HG02840 (cell line): ENCODE data around the gene ZNF444.
"Not testable (repeated sequence)": the region's sequence is repeated elsewhere in the genome, so short reads cannot be mapped to it uniquely, and the experiment has no call there.

ENCODE experiments used
- ATAC-seq: cut with Tn5 transposase; IDR thresholded peaks from one replicate; pipeline ENCODE4 v1.9.1; 2021; ENCODE audit warnings: mild to moderate bottlenecking, moderate library complexity, moderate number of reproducible peaks; ENCODE audit not compliant: unreplicated experiment, low FRiP score

ZNF444 gene

GRCh38 chr19:56144376-56144775 lies 3.3 kb downstream of the ZNF444 start:
- ATAC-seq = no peak

GRCh38 chr19:56144831-56145230 lies 3.7 kb downstream of the ZNF444 start:
- ATAC-seq = no peak

- ATAC-seq = no peak
Measured at GRCh38 chr19:56145698-56146097, 4.6 kb downstream of the ZNF444 start.

GRCh38 chr19:56146904-56147303 lies 5.8 kb downstream of the ZNF444 start:
- no peak for ATAC-seq

- no peak for ATAC-seq
Measured at GRCh38 chr19:56147307-56147706, 6.2 kb downstream of the ZNF444 start.

- ATAC-seq = no peak
Measured at GRCh38 chr19:56148096-56148495, 7.0 kb downstream of the ZNF444 start.

GRCh38 chr19:56148955-56149655 lies 8.0 kb downstream of the ZNF444 start:
- not testable (repeated sequence) for ATAC-seq

- ATAC-seq = no peak
Measured at GRCh38 chr19:56149656-56150038, 8.6 kb downstream of the ZNF444 start.

GRCh38 chr19:56150358-56150757 lies 9.3 kb downstream of the ZNF444 start:
- ATAC-seq = no peak

GRCh38 chr19:56152644-56153043 lies 11.6 kb downstream of the ZNF444 start:
- ATAC-seq = no peak

GRCh38 chr19:56153507-56153906 lies 12.4 kb downstream of the ZNF444 start:
- no peak for ATAC-seq

- ATAC-seq = no peak
Measured at GRCh38 chr19:56155124-56155687, 14.1 kb downstream of the ZNF444 start.

- no peak for ATAC-seq
Measured at GRCh38 chr19:56156768-56157167, 15.7 kb downstream of the ZNF444 start.

- ATAC-seq = no peak
Measured at GRCh38 chr19:56158170-56158757, 17.2 kb downstream of the ZNF444 start.

GRCh38 chr19:56159009-56159559 lies 18.0 kb downstream of the ZNF444 start:
- no peak for ATAC-seq

GRCh38 chr19:56159622-56160271 lies 18.7 kb downstream of the ZNF444 start:
- ATAC-seq = no peak

- ATAC-seq = no peak
Measured at GRCh38 chr19:56161534-56161933, 20.4 kb downstream of the ZNF444 start.

GRCh38 chr19:56162258-56162657 lies 21.2 kb downstream of the ZNF444 start:
- no peak for ATAC-seq

- ATAC-seq = no peak
Measured at GRCh38 chr19:56163097-56163496, 22.0 kb downstream of the ZNF444 start.

- ATAC-seq = no peak
Measured at GRCh38 chr19:56167064-56167578, 26.0 kb downstream of the ZNF444 start.

GRCh38 chr19:56170261-56170660 lies 29.2 kb downstream of the ZNF444 start:
- no peak for ATAC-seq
